Erythroblast (primary cell): ENCODE results near the gene FAM98C.

ENCODE experiments used
- GATA1 ChIP-seq: IDR thresholded peaks from 2 replicates; pipeline ENCODE4 v1.6.1; 2011; ENCODE audit warnings: low read depth, mild to moderate bottlenecking, control low read depth, low read length, moderate library complexity
- POLR2A ChIP-seq: IDR thresholded peaks from 2 replicates; pipeline ENCODE4 v1.6.1; 2011; ENCODE audit warnings: mild to moderate bottlenecking, low read length

GRCh38 chr19:38402967-38403674, at the start of gene FAM98C:
- peak; percentile 50 for TF ChIP-seq POLR2A
- TF ChIP-seq GATA1 = no peak
